Measurements from ENCODE around the gene AS3MT. TPM values are rescaled to one million over a fixed set of nuclear protein-coding genes. Genes with fewer than 3 reads are reported as not detected.
"Not testable (repeated sequence)": the region's sequence is repeated elsewhere in the genome, so short reads cannot be mapped to it uniquely, and the experiment has no call there.

The AS3MT gene
- total RNA-seq, 2 experiments from 2014 or later: 0.52 to 0.68 TPM

GRCh38 chr10:102927311-102928010, 58.2 kb downstream of the AS3MT start:
- H3K27me3 Mint-ChIP-seq (ENCODE audit: low read depth): no peaks in the 10 kb centered on the region
- H3K27ac Mint-ChIP-seq: no peak overlapping the region
- ChIA-PET CTCF (interaction anchor here (1.0 kb wide), 1 partner anchor 10 kb away, joined by 5 read pairs; the partner anchor contains the start of gene CNNM2), POLR2A (no interaction called here)
- ATAC-seq (no peak), DNase-seq (no peak)
- peaks cover 8% of the 10 kb centered on the region for H3K36me3 Mint-ChIP-seq (ENCODE audit: low read depth)
- peaks cover 12% of the 10 kb centered on the region for H3K4me1 Mint-ChIP-seq (ENCODE audit: low read depth)
- H3K9me3 Mint-ChIP-seq (ENCODE audit: insufficient read depth): no peaks in the 10 kb centered on the region
- H3K4me3 Mint-ChIP-seq: no peak overlapping the region

DNA sequence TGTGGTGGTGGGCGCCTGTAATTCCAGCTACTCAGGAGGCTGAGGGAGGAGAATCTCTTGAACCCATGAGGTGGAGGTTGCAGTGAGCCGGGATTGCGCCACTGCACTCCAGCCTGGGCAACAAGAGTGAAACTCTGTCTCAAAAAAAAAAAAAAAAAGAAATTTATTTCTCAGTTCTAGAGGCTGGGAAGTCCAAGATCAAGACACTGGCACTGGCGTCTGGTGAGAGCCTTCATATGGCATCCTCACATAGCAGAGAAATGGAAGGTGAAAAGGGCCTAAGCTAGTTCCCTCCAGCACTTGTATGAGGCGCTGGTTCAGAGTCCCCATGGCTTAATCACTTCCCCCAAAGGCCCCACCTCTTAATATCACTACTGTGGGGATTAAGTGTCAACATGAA, 59.2 kb downstream of the AS3MT start:
- H3K4me3 Mint-ChIP-seq; POLR2A ChIA-PET; H3K36me3 Mint-ChIP-seq (ENCODE audit: low read depth); H3K27ac Mint-ChIP-seq; DNase-seq; H3K9me3 Mint-ChIP-seq (ENCODE audit: insufficient read depth); H3K4me1 Mint-ChIP-seq (ENCODE audit: low read depth); ATAC-seq; CTCF ChIA-PET; H3K27me3 Mint-ChIP-seq (ENCODE audit: low read depth): not testable (repeated sequence)

GRCh38 chr10:102930720-102931119, 61.5 kb downstream of the AS3MT start:
- peaks cover 7% of the 10 kb centered on the region for H3K4me1 Mint-ChIP-seq (ENCODE audit: low read depth)
- H3K27me3 Mint-ChIP-seq (ENCODE audit: low read depth): no peaks in the 10 kb centered on the region
- DNase-seq (no peak), ATAC-seq (no peak)
- H3K27ac Mint-ChIP-seq: no peak overlapping the region
- H3K4me3 Mint-ChIP-seq: no peak overlapping the region
- ChIA-PET CTCF (no interaction called here), POLR2A (no interaction called here)
- H3K9me3 Mint-ChIP-seq (ENCODE audit: insufficient read depth): no peaks in the 10 kb centered on the region
- H3K36me3 Mint-ChIP-seq (ENCODE audit: low read depth): peaks cover 7% of the 10 kb centered on the region

- no peak for ATAC-seq
- POLR2A ChIA-PET: no interaction called here
- DNase-seq: no peak
- Mint-ChIP-seq H3K4me3 (no peak overlapping the region), H3K4me1 (ENCODE audit: low read depth) (peaks cover 16% of the 10 kb centered on the region), H3K36me3 (ENCODE audit: low read depth) (peaks cover 7% of the 10 kb centered on the region), H3K9me3 (ENCODE audit: insufficient read depth) (no peaks in the 10 kb centered on the region), H3K27me3 (ENCODE audit: low read depth) (no peaks in the 10 kb centered on the region), H3K27ac (no peak overlapping the region)
- CTCF ChIA-PET: interaction anchor here (0.8 kb wide), 1 partner anchor 14 kb away, joined by 3 read pairs; the partner anchor contains the start of gene CNNM2
Measured at GRCh38 chr10:102931643-102932042, 62.4 kb downstream of the AS3MT start.

GRCh38 chr10:102935505-102935904, 66.2 kb downstream of the AS3MT start:
- H3K36me3 Mint-ChIP-seq (ENCODE audit: low read depth): no peaks in the 10 kb centered on the region
- no peak overlapping the region for H3K27ac Mint-ChIP-seq
- DNase-seq (no peak), ATAC-seq (no peak)
- H3K27me3 Mint-ChIP-seq (ENCODE audit: low read depth): no peaks in the 10 kb centered on the region
- H3K4me1 Mint-ChIP-seq (ENCODE audit: low read depth): peaks cover 15% of the 10 kb centered on the region
- H3K9me3 Mint-ChIP-seq (ENCODE audit: insufficient read depth): no peaks in the 10 kb centered on the region
- ChIA-PET CTCF (no interaction called here), POLR2A (no interaction called here)
- H3K4me3 Mint-ChIP-seq: no peak overlapping the region

GRCh38 chr10:102935939-102936605, 66.8 kb downstream of the AS3MT start:
- no peak overlapping the region for H3K4me3 Mint-ChIP-seq
- ChIA-PET POLR2A (no interaction called here), CTCF (interaction anchor here (1.9 kb wide), 1 partner anchor 132 kb away, joined by 5 read pairs; no protein-coding TSS in a partner anchor)
- DNase-seq (no peak), ATAC-seq (no peak)
- H3K27me3 Mint-ChIP-seq (ENCODE audit: low read depth): no peaks in the 10 kb centered on the region
- no peaks in the 10 kb centered on the region for H3K36me3 Mint-ChIP-seq (ENCODE audit: low read depth)
- no peak overlapping the region for H3K27ac Mint-ChIP-seq
- H3K4me1 Mint-ChIP-seq (ENCODE audit: low read depth): peaks cover 15% of the 10 kb centered on the region
- no peaks in the 10 kb centered on the region for H3K9me3 Mint-ChIP-seq (ENCODE audit: insufficient read depth)

- ATAC-seq: no peak
- Mint-ChIP-seq H3K36me3 (ENCODE audit: low read depth) (no peaks in the 10 kb centered on the region), H3K4me3 (no peak overlapping the region), H3K4me1 (ENCODE audit: low read depth) (peaks cover 8% of the 10 kb centered on the region), H3K27ac (no peak overlapping the region), H3K9me3 (ENCODE audit: insufficient read depth) (no peaks in the 10 kb centered on the region), H3K27me3 (ENCODE audit: low read depth) (no peaks in the 10 kb centered on the region)
- CTCF ChIA-PET: no interaction called here
- DNase-seq: no peak
- POLR2A ChIA-PET: no interaction called here
Measured at GRCh38 chr10:102941401-102941800, 72.1 kb downstream of the AS3MT start.

DNA sequence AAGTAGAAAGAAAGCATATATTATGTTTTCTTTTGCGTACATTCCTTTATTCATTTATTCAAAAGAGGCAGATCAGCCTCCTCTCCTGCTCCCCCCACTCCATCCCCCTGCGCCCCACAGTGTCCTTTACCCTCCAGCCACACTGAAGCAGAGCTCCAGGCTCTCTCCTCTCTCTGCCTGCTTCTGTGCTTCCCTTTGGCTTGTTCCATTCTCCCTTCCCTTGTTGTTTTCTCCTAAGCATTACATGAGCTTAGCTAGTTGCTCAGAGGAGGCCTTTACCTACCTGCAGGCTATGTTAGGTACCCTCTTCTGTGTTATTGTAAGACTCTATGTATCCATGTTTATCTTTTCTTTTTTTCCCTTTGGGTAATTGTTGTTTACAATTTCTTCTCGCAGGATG, 76.2 kb downstream of the AS3MT start:
- POLR2A ChIA-PET: no interaction called here
- no peaks in the 10 kb centered on the region for H3K9me3 Mint-ChIP-seq (ENCODE audit: insufficient read depth)
- H3K4me3 Mint-ChIP-seq: no peak overlapping the region
- CTCF ChIA-PET: interaction anchor here (1.2 kb wide), 1 partner anchor 44 kb away, joined by 3 read pairs; no protein-coding TSS in a partner anchor
- no peak overlapping the region for H3K27ac Mint-ChIP-seq
- DNase-seq: no peak
- no peaks in the 10 kb centered on the region for H3K4me1 Mint-ChIP-seq (ENCODE audit: low read depth)
- ATAC-seq: no peak
- H3K27me3 Mint-ChIP-seq (ENCODE audit: low read depth): no peaks in the 10 kb centered on the region
- H3K36me3 Mint-ChIP-seq (ENCODE audit: low read depth): no peaks in the 10 kb centered on the region

- H3K27ac Mint-ChIP-seq: no peak overlapping the region
- H3K36me3 Mint-ChIP-seq (ENCODE audit: low read depth): no peaks in the 10 kb centered on the region
- H3K4me3 Mint-ChIP-seq: no peak overlapping the region
- no peak for ATAC-seq
- H3K4me1 Mint-ChIP-seq (ENCODE audit: low read depth): no peaks in the 10 kb centered on the region
- H3K27me3 Mint-ChIP-seq (ENCODE audit: low read depth): no peaks in the 10 kb centered on the region
- POLR2A ChIA-PET: no interaction called here
- no peaks in the 10 kb centered on the region for H3K9me3 Mint-ChIP-seq (ENCODE audit: insufficient read depth)
- no peak for DNase-seq
- CTCF ChIA-PET: interaction anchor here (1.2 kb wide), 1 partner anchor 44 kb away, joined by 3 read pairs; no protein-coding TSS in a partner anchor
Measured at GRCh38 chr10:102945962-102946361, 76.7 kb downstream of the AS3MT start.

- H3K27ac Mint-ChIP-seq: no peak overlapping the region
- no peak overlapping the region for H3K4me3 Mint-ChIP-seq
- no peaks in the 10 kb centered on the region for H3K27me3 Mint-ChIP-seq (ENCODE audit: low read depth)
- ATAC-seq: no peak
- ChIA-PET POLR2A (no interaction called here), CTCF (no interaction called here)
- H3K36me3 Mint-ChIP-seq (ENCODE audit: low read depth): no peaks in the 10 kb centered on the region
- DNase-seq: no peak
- no peaks in the 10 kb centered on the region for H3K4me1 Mint-ChIP-seq (ENCODE audit: low read depth)
- H3K9me3 Mint-ChIP-seq (ENCODE audit: insufficient read depth): no peaks in the 10 kb centered on the region
Measured at GRCh38 chr10:102946992-102947391, 77.7 kb downstream of the AS3MT start.

GRCh38 chr10:102948176-102948575, 78.9 kb downstream of the AS3MT start:
- ATAC-seq (no peak), DNase-seq (no peak)
- H3K27ac Mint-ChIP-seq: no peak overlapping the region
- POLR2A ChIA-PET: no interaction called here
- no peaks in the 10 kb centered on the region for H3K4me1 Mint-ChIP-seq (ENCODE audit: low read depth)
- H3K27me3 Mint-ChIP-seq (ENCODE audit: low read depth): no peaks in the 10 kb centered on the region
- no peak overlapping the region for H3K4me3 Mint-ChIP-seq
- CTCF ChIA-PET: no interaction called here
- H3K36me3 Mint-ChIP-seq (ENCODE audit: low read depth): no peaks in the 10 kb centered on the region
- H3K9me3 Mint-ChIP-seq (ENCODE audit: insufficient read depth): no peaks in the 10 kb centered on the region

DNA sequence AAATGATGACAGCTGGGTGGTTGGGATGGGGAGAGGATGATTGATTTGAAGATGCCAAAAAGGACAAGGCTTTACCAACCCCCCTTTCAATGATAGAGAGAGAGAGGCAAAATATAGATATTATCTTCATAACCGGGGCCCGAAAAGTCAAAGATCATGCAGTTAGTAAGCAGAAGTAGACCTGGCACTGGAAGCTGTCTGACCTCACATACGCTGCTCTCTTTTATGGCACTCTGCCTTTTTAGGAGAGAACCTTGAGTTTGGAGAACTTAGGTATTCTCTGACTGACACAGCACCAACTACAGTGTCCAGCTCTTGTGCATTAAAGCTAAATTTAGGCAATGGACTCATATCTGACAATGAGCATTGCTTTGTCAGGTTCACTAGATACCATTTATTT, 79.5 kb downstream of the AS3MT start:
- Mint-ChIP-seq H3K27ac (no peak overlapping the region), H3K4me1 (ENCODE audit: low read depth) (no peaks in the 10 kb centered on the region), H3K36me3 (ENCODE audit: low read depth) (no peaks in the 10 kb centered on the region), H3K4me3 (no peak overlapping the region), H3K27me3 (ENCODE audit: low read depth) (no peaks in the 10 kb centered on the region), H3K9me3 (ENCODE audit: insufficient read depth) (no peaks in the 10 kb centered on the region)
- ChIA-PET CTCF (no interaction called here), POLR2A (no interaction called here)
- ATAC-seq (no peak), DNase-seq (no peak)

All from activated CD8-positive, alpha-beta T cell treated with anti-CD3 and anti-CD28 coated beads, Interleukin-2, amount 10 ng/mL, durations not matched to agents 7 days and 5 days (primary cell).